Stomach (tissue), 4 donors: Measurements from ENCODE around the gene R3HCC1L.

ENCODE experiments used
- EP300 ChIP-seq: sonication (generic); formaldehyde crosslinking; IDR thresholded peaks from one replicate; pipeline ENCODE4 v1.6.1; 2017; ENCODE audit warnings: antibody characterized with exemption
- POLR2A ChIP-seq, 4 donors: fragments of 450-650 bp; IDR thresholded peaks; one replicate each; pipeline ENCODE4 v1.6.1; 2016; ENCODE audit warnings: antibody characterized with exemption in 4 of 4, control low read depth in 2 of 4, mild to moderate bottlenecking in 1 of 4, moderate library complexity in 1 of 4
- POLR2AphosphoS5 ChIP-seq, 3 donors: sonication (generic); formaldehyde crosslinking; IDR thresholded peaks; one replicate each; pipeline ENCODE4 v1.6.1; 2016; ENCODE audit warnings: antibody characterized with exemption in 3 of 3
- TF ChIP-seq, protein P1 (sequence below), 7 experiments: fragments of 450-650 bp in 4 of 7; fragments of 200-600 bp in 3 of 7; sonication (generic) in 3 of 7; IDR thresholded peaks; one replicate each; pipeline ENCODE4 v1.5.1; 2016 to 2019; ENCODE audit warnings: antibody characterized with exemption in 7 of 7, control low read depth in 2 of 7, mild to moderate bottlenecking in 1 of 7

- TF ChIP-seq POLR2AphosphoS5 (IDR thresholded peaks at IDR 0.05) (no peak), POLR2A (IDR thresholded peaks at IDR 0.05) (no peak), EP300 (no peak)
- TF ChIP-seq, protein P1, sequence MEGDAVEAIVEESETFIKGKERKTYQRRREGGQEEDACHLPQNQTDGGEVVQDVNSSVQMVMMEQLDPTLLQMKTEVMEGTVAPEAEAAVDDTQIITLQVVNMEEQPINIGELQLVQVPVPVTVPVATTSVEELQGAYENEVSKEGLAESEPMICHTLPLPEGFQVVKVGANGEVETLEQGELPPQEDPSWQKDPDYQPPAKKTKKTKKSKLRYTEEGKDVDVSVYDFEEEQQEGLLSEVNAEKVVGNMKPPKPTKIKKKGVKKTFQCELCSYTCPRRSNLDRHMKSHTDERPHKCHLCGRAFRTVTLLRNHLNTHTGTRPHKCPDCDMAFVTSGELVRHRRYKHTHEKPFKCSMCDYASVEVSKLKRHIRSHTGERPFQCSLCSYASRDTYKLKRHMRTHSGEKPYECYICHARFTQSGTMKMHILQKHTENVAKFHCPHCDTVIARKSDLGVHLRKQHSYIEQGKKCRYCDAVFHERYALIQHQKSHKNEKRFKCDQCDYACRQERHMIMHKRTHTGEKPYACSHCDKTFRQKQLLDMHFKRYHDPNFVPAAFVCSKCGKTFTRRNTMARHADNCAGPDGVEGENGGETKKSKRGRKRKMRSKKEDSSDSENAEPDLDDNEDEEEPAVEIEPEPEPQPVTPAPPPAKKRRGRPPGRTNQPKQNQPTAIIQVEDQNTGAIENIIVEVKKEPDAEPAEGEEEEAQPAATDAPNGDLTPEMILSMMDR (IDR thresholded peaks at IDR 0.05) = no peak
These were observed 8.4 kb upstream of the R3HCC1L start for GRCh38 chr10:98125940-98126631.
